HUES6 (cell line): Measurements from ENCODE around the gene SLBP.
A peak's percentile ranks its signal among the peaks of the same experiment; 100 is the strongest.

Experiments
- H3K27ac ChIP-seq: 2 replicates; pipeline ENCODE4 v1.7.0; 2013; ENCODE audit warnings: low read depth, mild to moderate bottlenecking, low read length, inconsistent platforms
- H3K27me3 ChIP-seq: 2 replicates; pipeline ENCODE4 v1.6.1; 2013; ENCODE audit warnings: low read length; ENCODE audit not compliant: control insufficient read depth, insufficient read depth
- H3K36me3 ChIP-seq: 2 replicates; pipeline ENCODE4 v1.6.1; 2013; ENCODE audit warnings: low read length; ENCODE audit not compliant: control insufficient read depth, insufficient read depth
- H3K4me1 ChIP-seq: 2 replicates; pipeline ENCODE4 v1.6.1; 2013; ENCODE audit warnings: low read length; ENCODE audit not compliant: control insufficient read depth, insufficient read depth
- H3K4me3 ChIP-seq: 2 replicates; pipeline ENCODE4 v1.5.1; 2013; ENCODE audit warnings: low read depth, low read length
- H3K9ac ChIP-seq: one replicate; pipeline ENCODE4 v1.6.1; 2013; ENCODE audit warnings: mild to moderate bottlenecking, low read length
- H3K9me3 ChIP-seq: 2 replicates; pipeline ENCODE4 v1.6.1; 2013; ENCODE audit warnings: low read depth, low read length; ENCODE audit not compliant: control insufficient read depth, insufficient read depth

The SLBP gene

GRCh38 chr4:1670279-1670678, 41.8 kb downstream of the SLBP start:
- peaks cover 13% of the 10 kb centered on the region for H3K4me1 ChIP-seq
- no peaks in the 10 kb centered on the region for H3K27me3 ChIP-seq
- no peak overlapping the region for H3K27ac ChIP-seq
- H3K36me3 ChIP-seq, result no peaks in the 10 kb centered on the region
- no peak overlapping the region for H3K4me3 ChIP-seq
- H3K9me3 ChIP-seq, result no peaks in the 10 kb centered on the region
- no peak overlapping the region for H3K9ac ChIP-seq

GRCh38 chr4:1669850-1670249, 42.3 kb downstream of the SLBP start:
- H3K9me3 ChIP-seq, result no peaks in the 10 kb centered on the region
- no peak overlapping the region for H3K27ac ChIP-seq
- H3K9ac ChIP-seq, result no peak overlapping the region
- H3K36me3 ChIP-seq, result no peaks in the 10 kb centered on the region
- no peak overlapping the region for H3K4me3 ChIP-seq
- no peaks in the 10 kb centered on the region for H3K27me3 ChIP-seq
- peaks cover 13% of the 10 kb centered on the region for H3K4me1 ChIP-seq

GRCh38 chr4:1669270-1669669, 42.8 kb downstream of the SLBP start:
- Histone ChIP-seq H3K27me3 (no peaks in the 10 kb centered on the region), H3K4me3 (no peak overlapping the region), H3K9ac (no peak overlapping the region), H3K27ac (no peak overlapping the region), H3K4me1 (peaks cover 13% of the 10 kb centered on the region), H3K36me3 (no peaks in the 10 kb centered on the region), H3K9me3 (no peaks in the 10 kb centered on the region)

- H3K9me3 ChIP-seq, result no peaks in the 10 kb centered on the region
- H3K36me3 ChIP-seq, result no peaks in the 10 kb centered on the region
- no peak overlapping the region for H3K9ac ChIP-seq
- no peaks in the 10 kb centered on the region for H3K27me3 ChIP-seq
- H3K4me3 ChIP-seq, result no peak overlapping the region
- H3K27ac ChIP-seq, result no peak overlapping the region
- H3K4me1 ChIP-seq, result peaks cover 10% of the 10 kb centered on the region
Measured at GRCh38 chr4:1668488-1668840, 43.7 kb downstream of the SLBP start.

GRCh38 chr4:1667273-1667672, 44.8 kb downstream of the SLBP start:
- H3K36me3 ChIP-seq, result no peaks in the 10 kb centered on the region
- H3K27me3 ChIP-seq, result no peaks in the 10 kb centered on the region
- H3K9ac ChIP-seq, result no peak overlapping the region
- peaks cover 10% of the 10 kb centered on the region for H3K4me1 ChIP-seq
- H3K9me3 ChIP-seq, result no peaks in the 10 kb centered on the region
- H3K27ac ChIP-seq, result no peak overlapping the region
- no peak overlapping the region for H3K4me3 ChIP-seq

GRCh38 chr4:1666391-1666790, 45.7 kb downstream of the SLBP start:
- Histone ChIP-seq H3K27me3 (no peaks in the 10 kb centered on the region), H3K9me3 (no peaks in the 10 kb centered on the region), H3K9ac (no peak overlapping the region), H3K4me1 (peaks cover 10% of the 10 kb centered on the region), H3K27ac (no peak overlapping the region), H3K4me3 (no peak overlapping the region), H3K36me3 (no peaks in the 10 kb centered on the region)

- H3K4me1 ChIP-seq, result peaks cover 17% of the 10 kb centered on the region
- H3K9me3 ChIP-seq, result no peaks in the 10 kb centered on the region
- H3K27me3 ChIP-seq, result no peaks in the 10 kb centered on the region
- no peak overlapping the region for H3K4me3 ChIP-seq
- H3K9ac ChIP-seq, result no peak overlapping the region
- H3K36me3 ChIP-seq, result no peaks in the 10 kb centered on the region
- no peak overlapping the region for H3K27ac ChIP-seq
Measured at GRCh38 chr4:1664141-1664540, 48.0 kb downstream of the SLBP start.

- H3K4me3 ChIP-seq, result no peak overlapping the region
- no peak overlapping the region for H3K9ac ChIP-seq
- no peaks in the 10 kb centered on the region for H3K27me3 ChIP-seq
- no peaks in the 10 kb centered on the region for H3K9me3 ChIP-seq
- peaks cover 15% of the 10 kb centered on the region for H3K4me1 ChIP-seq
- no peak overlapping the region for H3K27ac ChIP-seq
- no peaks in the 10 kb centered on the region for H3K36me3 ChIP-seq
Measured at GRCh38 chr4:1663549-1663948, 48.6 kb downstream of the SLBP start.

GRCh38 chr4:1661695-1662094, 50.4 kb downstream of the SLBP start:
- H3K4me1 ChIP-seq, result peaks cover 8% of the 10 kb centered on the region; the same call in 1 of the 2 replicates
- H3K36me3 ChIP-seq, result no peaks in the 10 kb centered on the region
- H3K9me3 ChIP-seq, result no peaks in the 10 kb centered on the region
- no peak overlapping the region for H3K9ac ChIP-seq
- no peak overlapping the region for H3K4me3 ChIP-seq
- no peaks in the 10 kb centered on the region for H3K27me3 ChIP-seq
- H3K27ac ChIP-seq, result no peak overlapping the region

- Histone ChIP-seq H3K4me3 (no peak overlapping the region), H3K9me3 (no peaks in the 10 kb centered on the region), H3K36me3 (no peaks in the 10 kb centered on the region), H3K27me3 (no peaks in the 10 kb centered on the region), H3K27ac (no peak overlapping the region), H3K4me1 (peaks cover 8% of the 10 kb centered on the region; the same call in 1 of the 2 replicates), H3K9ac (no peak overlapping the region)
Measured at GRCh38 chr4:1660948-1661677, 51.0 kb downstream of the SLBP start.

- Histone ChIP-seq H3K4me3 (no peak overlapping the region), H3K9me3 (no peaks in the 10 kb centered on the region), H3K36me3 (no peaks in the 10 kb centered on the region), H3K27ac (0 out of 2 replicates have a peak overlapping the region, but pooled peaks have one; percentile 23), H3K9ac (no peak overlapping the region), H3K27me3 (no peaks in the 10 kb centered on the region), H3K4me1 (peaks cover 8% of the 10 kb centered on the region; the same call in 1 of the 2 replicates)
Measured at GRCh38 chr4:1659104-1660043, 52.7 kb downstream of the SLBP start.
